ENCODE data around the gene NPM3. TPM values are rescaled to one million over a fixed set of nuclear protein-coding genes. Genes with fewer than 3 reads are reported as not detected.

The NPM3 gene
- total RNA-seq, 4 donors from 2014 or later: 15.6 to 31.5 (median 16.5) TPM

DNA sequence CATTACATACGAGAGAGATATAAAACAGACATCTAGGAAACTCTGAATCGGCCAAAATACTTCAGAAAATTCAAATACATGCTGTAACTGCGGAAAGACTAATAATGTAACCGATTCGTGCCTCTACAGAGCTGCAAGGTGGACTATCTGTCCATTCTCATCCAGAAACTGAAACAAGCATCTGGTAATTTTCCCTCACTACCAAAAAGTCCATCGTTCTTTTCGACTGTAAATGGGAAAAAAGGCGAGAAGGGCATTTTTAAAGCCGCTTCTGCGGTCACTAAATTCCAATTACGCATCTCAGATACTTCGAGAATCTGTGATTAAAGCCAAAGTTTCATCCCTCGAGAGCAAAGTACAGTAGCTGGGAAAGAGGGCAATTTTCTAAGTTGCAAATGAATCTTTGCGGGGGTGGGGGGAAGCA, 33.7 kb upstream of the NPM3 start:
- Histone ChIP-seq H3K27me3 (no peaks in the 10 kb centered on the region), H3K9me3 (no peaks in the 10 kb centered on the region), H3K36me3 (peaks cover 5 to 12% (median 7%) of the 10 kb centered on the region in 4 donors), H3K4me3 (peak overlapping the region; percentile 73 to 99 (median 94)), H3K27ac (replicated peaks in 1 of 4) (peak overlapping the region; percentile 88 to 98 (median 96)), H3K4me1 (peaks cover 44 to 60% (median 54%) of the 10 kb centered on the region in 4 donors)
- intact Hi-C loops (cut with DNase I): loop anchor here (5.0 kb wide), 2 partner anchors 35 to 335 kb away; partner anchors contain the start of genes NOLC1 and NPM3
- DNase-seq (ENCODE audit: extremely low spot score): no peak
- WGBS: 1% methylated on average over 14 of the region's 14 CpGs
- no peak for TF ChIP-seq POLR2A (IDR thresholded peaks at IDR 0.05; ENCODE audit: low read depth)
- TF ChIP-seq, protein P1, sequence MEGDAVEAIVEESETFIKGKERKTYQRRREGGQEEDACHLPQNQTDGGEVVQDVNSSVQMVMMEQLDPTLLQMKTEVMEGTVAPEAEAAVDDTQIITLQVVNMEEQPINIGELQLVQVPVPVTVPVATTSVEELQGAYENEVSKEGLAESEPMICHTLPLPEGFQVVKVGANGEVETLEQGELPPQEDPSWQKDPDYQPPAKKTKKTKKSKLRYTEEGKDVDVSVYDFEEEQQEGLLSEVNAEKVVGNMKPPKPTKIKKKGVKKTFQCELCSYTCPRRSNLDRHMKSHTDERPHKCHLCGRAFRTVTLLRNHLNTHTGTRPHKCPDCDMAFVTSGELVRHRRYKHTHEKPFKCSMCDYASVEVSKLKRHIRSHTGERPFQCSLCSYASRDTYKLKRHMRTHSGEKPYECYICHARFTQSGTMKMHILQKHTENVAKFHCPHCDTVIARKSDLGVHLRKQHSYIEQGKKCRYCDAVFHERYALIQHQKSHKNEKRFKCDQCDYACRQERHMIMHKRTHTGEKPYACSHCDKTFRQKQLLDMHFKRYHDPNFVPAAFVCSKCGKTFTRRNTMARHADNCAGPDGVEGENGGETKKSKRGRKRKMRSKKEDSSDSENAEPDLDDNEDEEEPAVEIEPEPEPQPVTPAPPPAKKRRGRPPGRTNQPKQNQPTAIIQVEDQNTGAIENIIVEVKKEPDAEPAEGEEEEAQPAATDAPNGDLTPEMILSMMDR (IDR thresholded peaks at IDR 0.05): no peak
- TF ChIP-seq POLR2AphosphoS5 (IDR thresholded peaks at IDR 0.05): no peak
- TF ChIP-seq EP300 (IDR thresholded peaks at IDR 0.05): no peak

DNA sequence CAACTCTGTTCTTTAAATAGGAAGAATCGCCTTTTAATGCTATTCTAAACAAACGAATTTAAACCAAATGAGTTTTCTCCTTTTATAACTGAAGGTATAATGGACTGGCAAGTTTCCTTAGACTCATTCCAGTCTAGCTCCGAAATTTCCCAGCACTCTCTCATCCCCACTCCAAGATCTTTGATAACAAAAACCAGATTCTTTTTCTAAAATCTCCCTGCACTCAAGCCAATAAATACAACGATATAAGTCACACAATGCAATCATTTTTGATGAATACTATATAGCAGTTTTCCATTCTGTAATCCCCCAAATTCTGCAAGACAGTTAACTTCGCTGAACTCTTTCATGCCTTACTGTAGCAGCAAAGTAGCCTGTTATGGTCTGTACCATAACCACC, 33.1 kb upstream of the NPM3 start:
- Histone ChIP-seq H3K27me3 (no peaks in the 10 kb centered on the region), H3K4me1 (peaks cover 49 to 64% (median 58%) of the 10 kb centered on the region in 4 donors), H3K9me3 (no peaks in the 10 kb centered on the region), H3K36me3 (peaks cover 5 to 17% (median 11%) of the 10 kb centered on the region in 4 donors), H3K4me3 (peak overlapping the region; percentile 73 to 99 (median 94)), H3K27ac (replicated peaks in 1 of 4) (peak overlapping the region; percentile 88 to 98 (median 96))
- intact Hi-C loops (cut with DNase I): loop anchor here (5.0 kb wide), 2 partner anchors 34 to 336 kb away; partner anchors contain the start of genes NOLC1 and NPM3
- 2% methylated on average over 5 of the region's 5 CpGs for WGBS
- TF ChIP-seq EP300 (IDR thresholded peaks at IDR 0.05) (no peak), POLR2AphosphoS5 (IDR thresholded peaks at IDR 0.05) (no peak), POLR2A (IDR thresholded peaks at IDR 0.05; ENCODE audit: low read depth) (no peak)
- TF ChIP-seq, protein P1 (IDR thresholded peaks at IDR 0.05): no peak
- DNase-seq (ENCODE audit: extremely low spot score): no peak

DNA sequence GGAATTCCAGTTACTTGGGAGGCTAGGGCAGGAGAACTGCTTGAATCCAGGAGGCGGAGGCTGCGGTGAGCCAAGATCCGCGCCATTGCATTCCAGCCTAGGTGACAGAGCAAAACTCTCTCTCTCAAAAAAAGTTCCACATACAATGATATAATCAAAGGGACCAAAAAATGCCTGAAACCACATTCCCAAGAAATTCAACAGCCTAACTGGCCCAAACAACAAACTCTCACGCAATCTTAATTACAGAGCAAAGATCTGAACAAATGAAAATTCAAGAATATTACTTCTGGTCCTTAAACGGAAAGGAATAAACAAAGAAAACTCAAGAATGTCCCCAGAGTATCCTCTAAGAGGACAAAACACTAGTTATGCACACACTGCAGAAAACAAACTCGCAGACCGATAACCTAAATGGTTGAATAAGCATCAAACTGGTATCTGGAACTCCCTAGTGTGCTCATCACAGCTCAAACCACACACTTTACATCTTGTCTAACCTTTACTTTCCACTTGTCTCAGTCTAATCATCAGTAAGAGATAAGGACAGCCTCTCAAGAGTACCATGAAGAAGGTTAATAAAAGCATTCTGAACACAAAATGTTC, 31.3 kb upstream of the NPM3 start:
- TF ChIP-seq, protein P1 (IDR thresholded peaks at IDR 0.05): no peak
- no peak for TF ChIP-seq EP300 (IDR thresholded peaks at IDR 0.05)
- TF ChIP-seq POLR2AphosphoS5 (IDR thresholded peaks at IDR 0.05): no peak
- TF ChIP-seq POLR2A (IDR thresholded peaks at IDR 0.05; ENCODE audit: low read depth): no peak
- H3K27me3 ChIP-seq: no peaks in the 10 kb centered on the region
- DNase-seq (ENCODE audit: extremely low spot score): no peak
- H3K36me3 ChIP-seq: peaks cover 15 to 33% (median 27%) of the 10 kb centered on the region in 4 donors
- H3K4me1 ChIP-seq: peaks cover 46 to 66% (median 60%) of the 10 kb centered on the region in 4 donors
- intact Hi-C loops (cut with DNase I): loop anchor here (5.0 kb wide), 2 partner anchors 32 to 338 kb away; partner anchors contain the start of genes NOLC1 and NPM3
- 62% methylated on average over 8 of the region's 8 CpGs for whole genome bisulfite sequencing
- peak overlapping the region in 2 of 4 donors; percentile 7 to 8 for H3K27ac ChIP-seq (replicated peaks in 1 of 4)
- peak overlapping the region; percentile 73 to 99 (median 94) for H3K4me3 ChIP-seq
- H3K9me3 ChIP-seq: no peaks in the 10 kb centered on the region

DNA sequence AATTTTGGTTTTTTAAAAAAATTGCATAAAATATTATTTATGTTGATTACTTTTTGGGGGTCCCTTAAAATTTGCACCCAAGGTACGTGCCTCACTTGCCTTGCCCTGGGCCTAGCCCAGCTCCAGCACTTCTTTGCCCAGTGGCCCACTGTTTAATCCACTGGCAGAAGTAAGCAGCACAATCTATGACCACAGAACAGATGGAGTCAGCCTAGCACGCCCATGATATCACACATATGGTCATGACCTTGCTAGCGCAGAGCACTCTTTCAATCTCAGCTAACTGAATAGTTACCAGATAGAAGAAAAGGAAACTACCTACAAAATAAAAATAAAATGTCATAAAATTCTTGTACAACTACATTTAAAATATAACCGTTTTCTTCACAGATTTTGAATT, 29.4 kb upstream of the NPM3 start:
- no peak for DNase-seq (ENCODE audit: extremely low spot score)
- intact Hi-C loops (cut with DNase I): no loop called here
- peaks cover 38 to 57% (median 52%) of the 10 kb centered on the region in 4 donors for H3K4me1 ChIP-seq
- no peaks in the 10 kb centered on the region for H3K9me3 ChIP-seq
- no peaks in the 10 kb centered on the region for H3K27me3 ChIP-seq
- H3K36me3 ChIP-seq: peaks cover 33 to 53% (median 47%) of the 10 kb centered on the region in 4 donors
- H3K27ac ChIP-seq (replicated peaks in 1 of 4): no peak overlapping the region
- 70% methylated on average over 4 of the region's 4 CpGs for WGBS
- H3K4me3 ChIP-seq: no peak overlapping the region
- TF ChIP-seq POLR2AphosphoS5 (IDR thresholded peaks at IDR 0.05) (no peak), POLR2A (IDR thresholded peaks at IDR 0.05; ENCODE audit: low read depth) (no peak), EP300 (IDR thresholded peaks at IDR 0.05) (no peak)
- TF ChIP-seq, protein P1 (IDR thresholded peaks at IDR 0.05): no peak
